Glutamatergic neuron (in vitro differentiated cells): ENCODE measurements around the gene DGKZ. TPM values are rescaled to one million over a fixed set of nuclear protein-coding genes. Genes with fewer than 3 reads are reported as not detected.

Experiments
- DNase-seq: peaks from one replicate; pipeline ENCODE4 v3.0.0; 2022
- H3K27ac Mint-ChIP-seq: one replicate; pipeline ENCODE4 v1.8.0; 2020; ENCODE audit warnings: mild to moderate bottlenecking, mixed read lengths, inconsistent platforms; ENCODE audit not compliant: unreplicated experiment
- H3K27me3 Mint-ChIP-seq: one replicate; pipeline ENCODE4 v1.8.0; 2020; ENCODE audit warnings: mild to moderate bottlenecking, moderate library complexity, mixed read lengths, inconsistent platforms; ENCODE audit not compliant: unreplicated experiment
- H3K36me3 Mint-ChIP-seq: one replicate; pipeline ENCODE4 v1.8.0; 2020; ENCODE audit warnings: mild to moderate bottlenecking, mixed read lengths, inconsistent platforms; ENCODE audit not compliant: unreplicated experiment
- H3K4me1 Mint-ChIP-seq: one replicate; pipeline ENCODE4 v1.8.0; 2020; ENCODE audit warnings: mild to moderate bottlenecking, low read depth, mixed read lengths, inconsistent platforms; ENCODE audit not compliant: unreplicated experiment
- H3K4me3 Mint-ChIP-seq: one replicate; pipeline ENCODE4 v1.8.0; 2020; ENCODE audit warnings: mild to moderate bottlenecking, mixed read lengths, inconsistent platforms; ENCODE audit not compliant: unreplicated experiment
- H3K9me3 Mint-ChIP-seq: one replicate; pipeline ENCODE4 v1.8.0; 2020; ENCODE audit warnings: mild to moderate bottlenecking, moderate library complexity, mixed read lengths, inconsistent platforms; ENCODE audit not compliant: unreplicated experiment
- CTCF ChIP-seq: fragments of 200-600 bp; sonication (generic); IDR thresholded peaks from one replicate; pipeline ENCODE4 v1.5.0; 2021; ENCODE audit not compliant: partially characterized antibody, unreplicated experiment
- total RNA-seq: library from RNA; stranded (reverse); fragmentation: NEBNext Ultra II Directional; extraction: Animal tissue kit (Norgen Biotek cat#: 25700); gene quantifications from one replicate; pipeline ENCODE4 v1.2.1, GENCODE V29; 2021; ENCODE audit not compliant: unreplicated experiment

The DGKZ gene
- total RNA-seq, 1 donor from 2014 or later, result 60.9 TPM

- no peak for DNase-seq
- Mint-ChIP-seq H3K27ac (no peak overlapping the region), H3K4me3 (peak overlapping the region; percentile 64), H3K27me3 (peaks cover 19% of the 10 kb centered on the region), H3K4me1 (peaks cover 27% of the 10 kb centered on the region), H3K9me3 (peaks cover 26% of the 10 kb centered on the region), H3K36me3 (peaks cover 10% of the 10 kb centered on the region)
- TF ChIP-seq CTCF, result no peak
These were observed 40.8 kb downstream of the DGKZ start for GRCh38 chr11:46387919-46388618.

- H3K4me3 Mint-ChIP-seq, result peak overlapping the region; percentile 78
- H3K4me1 Mint-ChIP-seq, result peaks cover 24% of the 10 kb centered on the region
These were observed 41.6 kb downstream of the DGKZ start for GRCh38 chr11:46388619-46389449.

GRCh38 chr11:46389450-46390330 is 42.4 kb downstream of the DGKZ start:
- Mint-ChIP-seq H3K4me3 (peak overlapping the region; percentile 78), H3K9me3 (peaks cover 23% of the 10 kb centered on the region), H3K4me1 (peaks cover 23% of the 10 kb centered on the region), H3K36me3 (peaks cover 10% of the 10 kb centered on the region), H3K27ac (no peak overlapping the region), H3K27me3 (peaks cover 19% of the 10 kb centered on the region)
- DNase-seq, result peak; percentile 94
- TF ChIP-seq CTCF, result peak; percentile 78

More at GRCh38 chr11:46388619-46389449, 41.6 kb downstream of the DGKZ start:
- H3K36me3 Mint-ChIP-seq, result peaks cover 10% of the 10 kb centered on the region
- no peak overlapping the region for H3K27ac Mint-ChIP-seq
- no peak for TF ChIP-seq CTCF
- no peak for DNase-seq
- peaks cover 19% of the 10 kb centered on the region for H3K27me3 Mint-ChIP-seq
- peaks cover 22% of the 10 kb centered on the region for H3K9me3 Mint-ChIP-seq

GRCh38 chr11:46390331-46391171 is 43.3 kb downstream of the DGKZ start:
- Mint-ChIP-seq H3K36me3 (peaks cover 10% of the 10 kb centered on the region), H3K27ac (no peak overlapping the region), H3K9me3 (peaks cover 20% of the 10 kb centered on the region), H3K4me1 (peaks cover 19% of the 10 kb centered on the region), H3K4me3 (peak overlapping the region; percentile 78), H3K27me3 (peaks cover 17% of the 10 kb centered on the region)
- TF ChIP-seq CTCF, result no peak
- DNase-seq, result peak; percentile 52
